T-cell (primary cell): Measurements from ENCODE around the gene BCR. TPM values are rescaled to one million over a fixed set of nuclear protein-coding genes. Genes with fewer than 3 reads are reported as not detected.

Experiments used
- ATAC-seq, 4 experiments: fragments of 200-7000 bp in 3 of 4; fragments of 150-1000 bp in 1 of 4; cut with Tn5 transposase; replicated peaks in 1 of 4; 1 replicate in 3 of 4; 2 replicates in 1 of 4; pipeline ENCODE4 v1.10.0; 2021; ENCODE audit warnings: moderate library complexity in 3 of 4, mild to moderate bottlenecking in 2 of 4, moderate number of reproducible peaks in 1 of 4
- CTCF ChIA-PET, 2 donors: fragments of 300-600 bp; sonication (Branson Sonifier 250); formaldehyde crosslinking; loops; one replicate each; lab custom pipeline; 2022; ENCODE audit warnings: antibody characterized with exemption in 2 of 2; lab: Charles Lee
- POLR2A ChIA-PET, 2 donors: fragments of 300-600 bp; sonication (Branson Sonifier 250); formaldehyde crosslinking; loops; one replicate each; lab custom pipeline; 2022; ENCODE audit warnings: antibody characterized with exemption in 2 of 2; lab: Charles Lee
- DNase-seq, 35 experiments: peaks; one replicate each; pipeline versions ENCODE4 v3.0.0 to v3.0.0-alpha.2; 2013 to 2023
- H3K27ac ChIP-seq: one replicate; pipeline ENCODE4 v1.5.1; 2013; ENCODE audit warnings: low read length
- H3K27me3 ChIP-seq, 2 experiments: replicated peaks in 1 of 2; 1 replicate in 1 of 2; 2 replicates in 1 of 2; pipeline versions ENCODE4 v1.6.1 to v1.7.0; 2013; ENCODE audit warnings: low read length in 1 of 2, mixed read lengths in 1 of 2; ENCODE audit not compliant: control insufficient read depth in 2 of 2, insufficient read depth in 2 of 2; ENCODE audit errors: extremely low read depth in 1 of 2
- H3K36me3 ChIP-seq, 2 donors: 1 replicate in 1 of 2; 2 replicates in 1 of 2; pipeline versions ENCODE4 v1.6.1 to v1.7.0; 2013; ENCODE audit warnings: low read length in 1 of 2; ENCODE audit not compliant: control insufficient read depth in 2 of 2, insufficient read depth in 1 of 2; ENCODE audit errors: extremely low read depth in 1 of 2
- H3K4me1 ChIP-seq, 2 experiments: 1 replicate in 1 of 2; 2 replicates in 1 of 2; pipeline versions ENCODE4 v1.6.1 to v1.7.0; 2013; ENCODE audit warnings: low read length in 2 of 2, mixed read lengths in 1 of 2; ENCODE audit not compliant: insufficient read depth in 2 of 2, control insufficient read depth in 1 of 2; ENCODE audit errors: extremely low read depth in 1 of 2
- H3K4me3 ChIP-seq, 2 donors: 1 replicate in 1 of 2; 2 replicates in 1 of 2; pipeline versions ENCODE4 v1.5.1 to v1.7.0; 2013; ENCODE audit warnings: mild to moderate bottlenecking in 2 of 2, low read length in 1 of 2, moderate library complexity in 1 of 2; ENCODE audit not compliant: control insufficient read depth in 1 of 2; ENCODE audit errors: extremely low read depth in 1 of 2
- H3K9me3 ChIP-seq: 2 replicates; pipeline ENCODE4 v1.7.0; 2013
- H3K27ac Mint-ChIP-seq, 2 donors: one replicate each; pipeline ENCODE4 v1.8.0; 2020 to 2021; ENCODE audit warnings: mild to moderate bottlenecking in 2 of 2, mixed read lengths in 2 of 2
- H3K27me3 Mint-ChIP-seq, 2 donors: one replicate each; pipeline ENCODE4 v1.8.0; 2021 to 2022; ENCODE audit warnings: mixed read lengths in 2 of 2
- H3K36me3 Mint-ChIP-seq: one replicate; pipeline ENCODE4 v1.8.0; 2021; ENCODE audit warnings: mixed read lengths
- H3K4me1 Mint-ChIP-seq, 3 donors: one replicate each; pipeline ENCODE4 v1.8.0; 2020 to 2022; ENCODE audit warnings: mixed read lengths in 3 of 3, mild to moderate bottlenecking in 1 of 3
- H3K4me3 Mint-ChIP-seq, 3 donors: one replicate each; pipeline ENCODE4 v1.8.0; 2020 to 2022; ENCODE audit warnings: mild to moderate bottlenecking in 3 of 3, mixed read lengths in 3 of 3, moderate library complexity in 3 of 3
- H3K9me3 Mint-ChIP-seq, 3 donors: one replicate each; pipeline ENCODE4 v1.8.0; 2020 to 2022; ENCODE audit warnings: mixed read lengths in 3 of 3
- WGBS: methylation state at CpG from one replicate; pipeline ENCODE4 v1.1.5; 2013; ENCODE audit warnings: missing lambda C conversion rate; ENCODE audit not compliant: insufficient coverage; 5-methylcytosine and 5-hydroxymethylcytosine counted together
- total RNA-seq, 35 experiments: library from RNA in 6 of 35; stranded (reverse) in 6 of 35; fragments of 120-200 nt in 1 of 35; gene quantifications; one replicate each; pipeline versions ENCODE4 v1.2.1 to v1.2.4 and lab custom pipeline; 2013 to 2026

BCR gene
- total RNA-seq, 5 donors from 2014 or later (not counting 1 experiment from before 2014, with no cell fraction given), result 74.6 to 103 (median 85.5) TPM

GRCh38 chr22:23166841-23167616 lies 13.3 kb upstream of the BCR start:
- DNase-seq (no peak), ATAC-seq (no peak)
- Mint-ChIP-seq H3K27ac (no peak overlapping the region), H3K4me3 (no peak overlapping the region), H3K27me3 (no peaks in the 10 kb centered on the region), H3K4me1 (no peaks in the 10 kb centered on the region), H3K9me3 (no peaks in the 10 kb centered on the region), H3K36me3 (no peaks in the 10 kb centered on the region)
- H3K36me3 ChIP-seq, result no peaks in the 10 kb centered on the region
- ChIA-PET CTCF (no interaction called here), POLR2A (no interaction called here)
- H3K4me3 ChIP-seq, result no peak overlapping the region
- 66% methylated on average over 7 of the region's 10 CpGs for WGBS
- H3K4me1 ChIP-seq, result no peaks in the 10 kb centered on the region
- H3K9me3 ChIP-seq, result no peaks in the 10 kb centered on the region
- H3K27ac ChIP-seq, result no peak overlapping the region
- peaks cover 0 to 7% of the 10 kb centered on the region in 2 experiments for H3K27me3 ChIP-seq

- DNase-seq (no peak), ATAC-seq (no peak)
- H3K27me3 ChIP-seq, result peaks cover 0 to 7% of the 10 kb centered on the region in 2 experiments
- no peak overlapping the region for H3K4me3 ChIP-seq
- 93% methylated on average over 8 of the region's 9 CpGs for WGBS
- ChIA-PET CTCF (no interaction called here), POLR2A (no interaction called here)
- H3K27ac ChIP-seq, result no peak overlapping the region
- H3K9me3 ChIP-seq, result no peaks in the 10 kb centered on the region
- Mint-ChIP-seq H3K4me3 (no peak overlapping the region), H3K4me1 (no peaks in the 10 kb centered on the region), H3K27me3 (no peaks in the 10 kb centered on the region), H3K36me3 (no peaks in the 10 kb centered on the region), H3K27ac (no peak overlapping the region), H3K9me3 (no peaks in the 10 kb centered on the region)
- no peaks in the 10 kb centered on the region for H3K4me1 ChIP-seq
- no peaks in the 10 kb centered on the region for H3K36me3 ChIP-seq
Measured at GRCh38 chr22:23168391-23169042, 11.8 kb upstream of the BCR start.

- H3K4me1 ChIP-seq, result peaks cover 0 to 1% of the 10 kb centered on the region in 2 experiments
- no peak overlapping the region for H3K27ac ChIP-seq
- ATAC-seq (no peak), DNase-seq (no peak)
- ChIA-PET CTCF (no interaction called here), POLR2A (no interaction called here)
- H3K36me3 Mint-ChIP-seq, result no peaks in the 10 kb centered on the region
- 71% methylated on average over 3 of the region's 4 CpGs for WGBS
- no peak overlapping the region for H3K27ac Mint-ChIP-seq
- H3K27me3 Mint-ChIP-seq, result no peaks in the 10 kb centered on the region
- no peak overlapping the region for H3K4me3 Mint-ChIP-seq
- no peaks in the 10 kb centered on the region for H3K9me3 Mint-ChIP-seq
- H3K9me3 ChIP-seq, result no peaks in the 10 kb centered on the region
- H3K4me1 Mint-ChIP-seq, result peaks cover 2 to 4% (median 3%) of the 10 kb centered on the region in 3 donors
- H3K27me3 ChIP-seq, result peaks cover 0 to 7% of the 10 kb centered on the region in 2 experiments
- H3K36me3 ChIP-seq, result no peaks in the 10 kb centered on the region
- H3K4me3 ChIP-seq, result no peak overlapping the region
Measured at GRCh38 chr22:23169043-23169406, 11.3 kb upstream of the BCR start.

- Histone ChIP-seq H3K4me1 (peaks cover 3 to 56% of the 10 kb centered on the region in 2 experiments), H3K4me3 (no peak overlapping the region), H3K9me3 (no peaks in the 10 kb centered on the region), H3K27ac (peak overlapping the region; percentile 8), H3K27me3 (no peaks in the 10 kb centered on the region), H3K36me3 (no peaks in the 10 kb centered on the region)
- Mint-ChIP-seq H3K9me3 (peaks cover 0 to 7% (median 0%) of the 10 kb centered on the region in 3 donors), H3K27me3 (no peaks in the 10 kb centered on the region), H3K36me3 (peaks cover 2% of the 10 kb centered on the region), H3K4me3 (peak overlapping the region in 1 of 3 donors; percentile 7), H3K4me1 (peaks cover 32 to 40% (median 36%) of the 10 kb centered on the region in 3 donors), H3K27ac (peak overlapping the region; percentile 37 to 81)
- peak in 1 of 35 experiments; percentile 24 for DNase-seq
- WGBS, result 70% methylated on average over 9 of the region's 10 CpGs
- POLR2A ChIA-PET, result no interaction called here
- CTCF ChIA-PET, result interaction anchor here in 1 of 2 donors (0.6 to 3.2 kb wide), 5 partner anchors 103 to 115 kb away, joined by 3 to 43 read pairs (median 3); no protein-coding TSS in a partner anchor
- ATAC-seq, result no peak
Measured at GRCh38 chr22:23175817-23176644, 4.3 kb upstream of the BCR start.

GRCh38 chr22:23176645-23177027 lies 3.7 kb upstream of the BCR start:
- Mint-ChIP-seq H3K27ac (peak overlapping the region; percentile 37 to 81), H3K36me3 (peaks cover 2% of the 10 kb centered on the region), H3K9me3 (peaks cover 0 to 7% (median 0%) of the 10 kb centered on the region in 3 donors), H3K27me3 (no peaks in the 10 kb centered on the region), H3K4me1 (peaks cover 32 to 40% (median 36%) of the 10 kb centered on the region in 3 donors), H3K4me3 (no peak overlapping the region)
- ATAC-seq (no peak), DNase-seq (peak in 1 of 35 experiments; percentile 35)
- ChIA-PET POLR2A (no interaction called here), CTCF (interaction anchor here in 1 of 2 donors (1.0 to 3.2 kb wide), 4 partner anchors 14 to 105 kb away, joined by 3 to 43 read pairs (median 4); partner anchors contain the start of gene RAB36)
- peaks cover 6 to 60% of the 10 kb centered on the region in 2 experiments for H3K4me1 ChIP-seq
- no peaks in the 10 kb centered on the region for H3K9me3 ChIP-seq
- 54% methylated on average over 9 of the region's 9 CpGs for WGBS
- no peaks in the 10 kb centered on the region for H3K36me3 ChIP-seq
- H3K27ac ChIP-seq, result peak overlapping the region; percentile 8
- H3K27me3 ChIP-seq, result peaks cover 0 to 2% of the 10 kb centered on the region in 2 experiments
- H3K4me3 ChIP-seq, result no peak overlapping the region

- H3K27ac Mint-ChIP-seq, result peak overlapping the region in 1 of 2 donors; percentile 37
- DNase-seq, result no peak
- no peak overlapping the region for H3K4me3 Mint-ChIP-seq
- H3K27me3 Mint-ChIP-seq, result no peaks in the 10 kb centered on the region
- H3K4me3 ChIP-seq, result no peak overlapping the region
- peaks cover 0 to 2% of the 10 kb centered on the region in 2 experiments for H3K27me3 ChIP-seq
- H3K4me1 Mint-ChIP-seq, result peaks cover 37 to 45% (median 41%) of the 10 kb centered on the region in 3 donors
- no peak for ATAC-seq
- 87% methylated on average over 4 of the region's 4 CpGs for WGBS
- peak overlapping the region; percentile 8 for H3K27ac ChIP-seq
- H3K36me3 Mint-ChIP-seq, result peaks cover 2% of the 10 kb centered on the region
- no peaks in the 10 kb centered on the region for H3K9me3 ChIP-seq
- ChIA-PET POLR2A (no interaction called here), CTCF (interaction anchor here in 1 of 2 donors (1.0 to 3.2 kb wide), 4 partner anchors 14 to 105 kb away, joined by 3 to 43 read pairs (median 4); partner anchors contain the start of gene RAB36)
- peaks cover 0 to 7% (median 0%) of the 10 kb centered on the region in 3 donors for H3K9me3 Mint-ChIP-seq
- peaks cover 7 to 65% of the 10 kb centered on the region in 2 experiments for H3K4me1 ChIP-seq
- H3K36me3 ChIP-seq, result no peaks in the 10 kb centered on the region
Measured at GRCh38 chr22:23177197-23177596, 3.1 kb upstream of the BCR start.
